GM23338 (cell line): ENCODE measurements around the gene GRID1.

Experiments used
- CREB1 ChIP-seq: fragments of 250-450 bp; sonication (Bioruptor Pico); IDR thresholded peaks from 2 replicates; pipeline ENCODE4 v1.5.0; 2020; ENCODE audit warnings: low read depth, mild to moderate bottlenecking, moderate library complexity
- EZH2 ChIP-seq: fragments of 200-600 bp; sonication (generic); IDR thresholded peaks from one replicate; pipeline ENCODE4 v1.8.0; 2017; ENCODE audit warnings: antibody characterized with exemption, mild to moderate bottlenecking, low read depth; ENCODE audit not compliant: unreplicated experiment
- EZH2phosphoT487 ChIP-seq: fragments of 200-600 bp; sonication (generic); IDR thresholded peaks from one replicate; pipeline ENCODE4 v1.8.1; 2018; ENCODE audit warnings: antibody characterized with exemption; ENCODE audit not compliant: unreplicated experiment
- JUNB ChIP-seq: IDR thresholded peaks from one replicate; pipeline ENCODE4 v1.6.1; 2016; ENCODE audit warnings: antibody characterized with exemption; ENCODE audit not compliant: unreplicated experiment
- NANOG ChIP-seq: IDR thresholded peaks from 2 replicates; pipeline ENCODE4 v1.6.1; 2016; ENCODE audit warnings: antibody characterized with exemption, borderline replicate concordance
- POLR2AphosphoS5 ChIP-seq: IDR thresholded peaks from 2 replicates; pipeline ENCODE4 v1.6.1; 2016; ENCODE audit warnings: antibody characterized with exemption, low read depth
- ZNF114 ChIP-seq: fragments of 250-450 bp; sonication (Bioruptor Pico); IDR thresholded peaks from 2 replicates; pipeline ENCODE4 v1.5.0; 2020; ENCODE audit warnings: mild to moderate bottlenecking, moderate library complexity
- ZNF331 ChIP-seq: fragments of 250-450 bp; sonication (Bioruptor Pico); IDR thresholded peaks from 2 replicates; pipeline ENCODE4 v1.5.0; 2020; ENCODE audit warnings: low read depth, mild to moderate bottlenecking, moderate library complexity
- TF ChIP-seq, protein P1 (sequence below), 2 experiments: fragments of 200-600 bp in 1 of 2; sonication (generic) in 1 of 2; conservative IDR thresholded peaks; 2 replicates each; pipeline versions ENCODE4 v1.5.1 to v1.6.1; 2016 to 2017; ENCODE audit warnings: antibody characterized with exemption in 2 of 2, low read depth in 2 of 2, mild to moderate bottlenecking in 2 of 2, moderate library complexity in 1 of 2
- TF ChIP-seq, protein P2 (sequence below): IDR thresholded peaks from one replicate; pipeline ENCODE4 v1.6.1; 2018; ENCODE audit warnings: antibody characterized with exemption; ENCODE audit not compliant: unreplicated experiment
- TF ChIP-seq, protein P3 (sequence below): IDR thresholded peaks from 2 replicates; pipeline ENCODE4 v1.6.1; 2016; ENCODE audit warnings: antibody characterized with exemption
- TF ChIP-seq, protein P4 (sequence below): fragments of 250-450 bp; sonication (Bioruptor Pico); IDR thresholded peaks from 2 replicates; pipeline ENCODE4 v1.5.0; 2020; ENCODE audit warnings: mild to moderate bottlenecking, moderate library complexity

DNA sequence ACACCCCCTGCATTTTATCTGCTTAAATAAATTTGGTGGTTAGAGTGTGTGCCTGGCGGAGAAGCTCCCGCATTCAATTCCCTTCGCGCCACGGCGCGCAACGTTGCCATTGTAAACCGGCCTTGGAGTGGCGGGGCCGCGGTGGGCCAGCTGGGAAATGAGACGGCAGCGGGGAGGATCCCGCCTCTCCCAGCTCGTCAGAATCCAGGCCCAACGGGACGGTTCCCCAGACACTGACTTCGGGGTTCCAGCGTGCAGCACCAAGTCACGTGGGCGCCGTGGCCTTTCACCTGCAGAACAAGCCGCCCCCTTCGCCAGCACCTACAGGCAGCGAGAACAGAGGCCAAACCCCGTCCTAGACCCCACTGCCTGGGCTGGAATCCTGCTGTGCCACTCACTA, 103.4 kb downstream of the GRID1 start:
- TF ChIP-seq ZNF331 (CRISPR knock-in tag) = no peak
- TF ChIP-seq, protein P1, sequence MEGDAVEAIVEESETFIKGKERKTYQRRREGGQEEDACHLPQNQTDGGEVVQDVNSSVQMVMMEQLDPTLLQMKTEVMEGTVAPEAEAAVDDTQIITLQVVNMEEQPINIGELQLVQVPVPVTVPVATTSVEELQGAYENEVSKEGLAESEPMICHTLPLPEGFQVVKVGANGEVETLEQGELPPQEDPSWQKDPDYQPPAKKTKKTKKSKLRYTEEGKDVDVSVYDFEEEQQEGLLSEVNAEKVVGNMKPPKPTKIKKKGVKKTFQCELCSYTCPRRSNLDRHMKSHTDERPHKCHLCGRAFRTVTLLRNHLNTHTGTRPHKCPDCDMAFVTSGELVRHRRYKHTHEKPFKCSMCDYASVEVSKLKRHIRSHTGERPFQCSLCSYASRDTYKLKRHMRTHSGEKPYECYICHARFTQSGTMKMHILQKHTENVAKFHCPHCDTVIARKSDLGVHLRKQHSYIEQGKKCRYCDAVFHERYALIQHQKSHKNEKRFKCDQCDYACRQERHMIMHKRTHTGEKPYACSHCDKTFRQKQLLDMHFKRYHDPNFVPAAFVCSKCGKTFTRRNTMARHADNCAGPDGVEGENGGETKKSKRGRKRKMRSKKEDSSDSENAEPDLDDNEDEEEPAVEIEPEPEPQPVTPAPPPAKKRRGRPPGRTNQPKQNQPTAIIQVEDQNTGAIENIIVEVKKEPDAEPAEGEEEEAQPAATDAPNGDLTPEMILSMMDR (conservative IDR thresholded peaks at IDR 0.05; ENCODE audit: low read depth in 2 of 2) = no peak
- no peak for TF ChIP-seq CREB1 (CRISPR knock-in tag)
- no peak for TF ChIP-seq POLR2AphosphoS5
- TF ChIP-seq, protein P2, sequence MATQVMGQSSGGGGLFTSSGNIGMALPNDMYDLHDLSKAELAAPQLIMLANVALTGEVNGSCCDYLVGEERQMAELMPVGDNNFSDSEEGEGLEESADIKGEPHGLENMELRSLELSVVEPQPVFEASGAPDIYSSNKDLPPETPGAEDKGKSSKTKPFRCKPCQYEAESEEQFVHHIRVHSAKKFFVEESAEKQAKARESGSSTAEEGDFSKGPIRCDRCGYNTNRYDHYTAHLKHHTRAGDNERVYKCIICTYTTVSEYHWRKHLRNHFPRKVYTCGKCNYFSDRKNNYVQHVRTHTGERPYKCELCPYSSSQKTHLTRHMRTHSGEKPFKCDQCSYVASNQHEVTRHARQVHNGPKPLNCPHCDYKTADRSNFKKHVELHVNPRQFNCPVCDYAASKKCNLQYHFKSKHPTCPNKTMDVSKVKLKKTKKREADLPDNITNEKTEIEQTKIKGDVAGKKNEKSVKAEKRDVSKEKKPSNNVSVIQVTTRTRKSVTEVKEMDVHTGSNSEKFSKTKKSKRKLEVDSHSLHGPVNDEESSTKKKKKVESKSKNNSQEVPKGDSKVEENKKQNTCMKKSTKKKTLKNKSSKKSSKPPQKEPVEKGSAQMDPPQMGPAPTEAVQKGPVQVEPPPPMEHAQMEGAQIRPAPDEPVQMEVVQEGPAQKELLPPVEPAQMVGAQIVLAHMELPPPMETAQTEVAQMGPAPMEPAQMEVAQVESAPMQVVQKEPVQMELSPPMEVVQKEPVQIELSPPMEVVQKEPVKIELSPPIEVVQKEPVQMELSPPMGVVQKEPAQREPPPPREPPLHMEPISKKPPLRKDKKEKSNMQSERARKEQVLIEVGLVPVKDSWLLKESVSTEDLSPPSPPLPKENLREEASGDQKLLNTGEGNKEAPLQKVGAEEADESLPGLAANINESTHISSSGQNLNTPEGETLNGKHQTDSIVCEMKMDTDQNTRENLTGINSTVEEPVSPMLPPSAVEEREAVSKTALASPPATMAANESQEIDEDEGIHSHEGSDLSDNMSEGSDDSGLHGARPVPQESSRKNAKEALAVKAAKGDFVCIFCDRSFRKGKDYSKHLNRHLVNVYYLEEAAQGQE = no peak
- no peak for TF ChIP-seq EZH2
- TF ChIP-seq EZH2phosphoT487 = no peak
- no peak for TF ChIP-seq JUNB
- TF ChIP-seq NANOG = no peak
- TF ChIP-seq ZNF114 = no peak
- TF ChIP-seq, protein P3, sequence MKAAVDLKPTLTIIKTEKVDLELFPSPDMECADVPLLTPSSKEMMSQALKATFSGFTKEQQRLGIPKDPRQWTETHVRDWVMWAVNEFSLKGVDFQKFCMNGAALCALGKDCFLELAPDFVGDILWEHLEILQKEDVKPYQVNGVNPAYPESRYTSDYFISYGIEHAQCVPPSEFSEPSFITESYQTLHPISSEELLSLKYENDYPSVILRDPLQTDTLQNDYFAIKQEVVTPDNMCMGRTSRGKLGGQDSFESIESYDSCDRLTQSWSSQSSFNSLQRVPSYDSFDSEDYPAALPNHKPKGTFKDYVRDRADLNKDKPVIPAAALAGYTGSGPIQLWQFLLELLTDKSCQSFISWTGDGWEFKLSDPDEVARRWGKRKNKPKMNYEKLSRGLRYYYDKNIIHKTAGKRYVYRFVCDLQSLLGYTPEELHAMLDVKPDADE = no peak
- TF ChIP-seq, protein P4, sequence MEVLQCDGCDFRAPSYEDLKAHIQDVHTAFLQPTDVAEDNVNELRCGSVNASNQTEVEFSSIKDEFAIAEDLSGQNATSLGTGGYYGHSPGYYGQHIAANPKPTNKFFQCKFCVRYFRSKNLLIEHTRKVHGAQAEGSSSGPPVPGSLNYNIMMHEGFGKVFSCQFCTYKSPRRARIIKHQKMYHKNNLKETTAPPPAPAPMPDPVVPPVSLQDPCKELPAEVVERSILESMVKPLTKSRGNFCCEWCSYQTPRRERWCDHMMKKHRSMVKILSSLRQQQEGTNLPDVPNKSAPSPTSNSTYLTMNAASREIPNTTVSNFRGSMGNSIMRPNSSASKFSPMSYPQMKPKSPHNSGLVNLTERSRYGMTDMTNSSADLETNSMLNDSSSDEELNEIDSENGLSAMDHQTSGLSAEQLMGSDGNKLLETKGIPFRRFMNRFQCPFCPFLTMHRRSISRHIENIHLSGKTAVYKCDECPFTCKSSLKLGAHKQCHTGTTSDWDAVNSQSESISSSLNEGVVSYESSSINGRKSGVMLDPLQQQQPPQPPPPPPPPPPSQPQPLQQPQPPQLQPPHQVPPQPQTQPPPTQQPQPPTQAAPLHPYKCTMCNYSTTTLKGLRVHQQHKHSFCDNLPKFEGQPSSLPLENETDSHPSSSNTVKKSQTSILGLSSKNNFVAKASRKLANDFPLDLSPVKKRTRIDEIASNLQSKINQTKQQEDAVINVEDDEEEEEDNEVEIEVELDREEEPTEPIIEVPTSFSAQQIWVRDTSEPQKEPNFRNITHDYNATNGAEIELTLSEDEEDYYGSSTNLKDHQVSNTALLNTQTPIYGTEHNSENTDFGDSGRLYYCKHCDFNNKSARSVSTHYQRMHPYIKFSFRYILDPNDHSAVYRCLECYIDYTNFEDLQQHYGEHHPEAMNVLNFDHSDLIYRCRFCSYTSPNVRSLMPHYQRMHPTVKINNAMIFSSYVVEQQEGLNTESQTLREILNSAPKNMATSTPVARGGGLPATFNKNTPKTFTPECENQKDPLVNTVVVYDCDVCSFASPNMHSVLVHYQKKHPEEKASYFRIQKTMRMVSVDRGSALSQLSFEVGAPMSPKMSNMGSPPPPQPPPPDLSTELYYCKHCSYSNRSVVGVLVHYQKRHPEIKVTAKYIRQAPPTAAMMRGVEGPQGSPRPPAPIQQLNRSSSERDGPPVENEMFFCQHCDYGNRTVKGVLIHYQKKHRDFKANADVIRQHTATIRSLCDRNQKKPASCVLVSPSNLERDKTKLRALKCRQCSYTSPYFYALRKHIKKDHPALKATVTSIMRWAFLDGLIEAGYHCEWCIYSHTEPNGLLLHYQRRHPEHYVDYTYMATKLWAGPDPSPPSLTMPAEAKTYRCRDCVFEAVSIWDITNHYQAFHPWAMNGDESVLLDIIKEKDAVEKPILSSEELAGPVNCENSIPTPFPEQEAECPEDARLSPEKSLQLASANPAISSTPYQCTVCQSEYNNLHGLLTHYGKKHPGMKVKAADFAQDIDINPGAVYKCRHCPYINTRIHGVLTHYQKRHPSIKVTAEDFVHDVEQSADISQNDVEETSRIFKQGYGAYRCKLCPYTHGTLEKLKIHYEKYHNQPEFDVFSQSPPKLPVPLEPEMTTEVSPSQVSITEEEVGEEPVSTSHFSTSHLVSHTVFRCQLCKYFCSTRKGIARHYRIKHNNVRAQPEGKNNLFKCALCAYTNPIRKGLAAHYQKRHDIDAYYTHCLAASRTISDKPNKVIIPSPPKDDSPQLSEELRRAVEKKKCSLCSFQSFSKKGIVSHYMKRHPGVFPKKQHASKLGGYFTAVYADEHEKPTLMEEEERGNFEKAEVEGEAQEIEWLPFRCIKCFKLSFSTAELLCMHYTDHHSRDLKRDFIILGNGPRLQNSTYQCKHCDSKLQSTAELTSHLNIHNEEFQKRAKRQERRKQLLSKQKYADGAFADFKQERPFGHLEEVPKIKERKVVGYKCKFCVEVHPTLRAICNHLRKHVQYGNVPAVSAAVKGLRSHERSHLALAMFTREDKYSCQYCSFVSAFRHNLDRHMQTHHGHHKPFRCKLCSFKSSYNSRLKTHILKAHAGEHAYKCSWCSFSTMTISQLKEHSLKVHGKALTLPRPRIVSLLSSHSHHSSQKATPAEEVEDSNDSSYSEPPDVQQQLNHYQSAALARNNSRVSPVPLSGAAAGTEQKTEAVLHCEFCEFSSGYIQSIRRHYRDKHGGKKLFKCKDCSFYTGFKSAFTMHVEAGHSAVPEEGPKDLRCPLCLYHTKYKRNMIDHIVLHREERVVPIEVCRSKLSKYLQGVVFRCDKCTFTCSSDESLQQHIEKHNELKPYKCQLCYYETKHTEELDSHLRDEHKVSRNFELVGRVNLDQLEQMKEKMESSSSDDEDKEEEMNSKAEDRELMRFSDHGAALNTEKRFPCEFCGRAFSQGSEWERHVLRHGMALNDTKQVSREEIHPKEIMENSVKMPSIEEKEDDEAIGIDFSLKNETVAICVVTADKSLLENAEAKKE (CRISPR knock-in tag) = no peak
